HG03521 (cell line): ENCODE data around the gene CYGB.
"Not testable (repeated sequence)": the region's sequence is repeated elsewhere in the genome, so short reads cannot be mapped to it uniquely, and the experiment has no call there.

Experiments used
- ATAC-seq: cut with Tn5 transposase; IDR thresholded peaks from one replicate; pipeline ENCODE4 v1.9.1; 2021; ENCODE audit warnings: mild to moderate bottlenecking, moderate library complexity; ENCODE audit not compliant: unreplicated experiment

The CYGB gene

DNA sequence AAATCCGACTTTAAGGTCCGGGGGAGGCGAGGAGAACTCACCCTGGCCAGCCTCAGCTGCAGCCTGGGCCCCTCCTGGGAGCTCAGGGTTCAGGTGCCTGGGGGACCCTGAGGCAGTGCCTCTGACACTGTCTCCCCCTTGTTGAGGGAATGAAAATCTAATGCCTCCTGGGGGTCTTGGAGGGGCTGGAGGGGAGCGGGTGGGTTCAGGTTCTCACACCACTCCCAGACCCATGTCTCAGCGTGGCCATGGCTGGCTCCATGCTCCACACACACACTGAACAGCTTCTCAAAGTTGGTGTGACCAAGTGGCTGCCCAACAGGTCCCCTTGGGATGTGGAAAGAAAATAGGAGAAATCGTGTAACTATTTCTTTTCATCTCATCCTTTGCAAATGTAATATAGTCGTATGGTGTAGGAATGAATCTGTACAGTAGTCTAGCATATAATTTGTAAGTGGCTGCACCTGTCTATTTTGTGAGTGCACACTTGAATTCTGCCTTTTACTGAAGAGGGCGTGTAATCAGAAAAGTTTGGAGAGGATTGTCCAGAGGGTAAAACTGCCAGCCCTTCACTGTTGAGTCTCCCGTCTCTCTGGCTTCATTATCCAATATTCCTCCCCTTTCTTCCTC is 1.5 kb upstream of the CYGB start:
- ATAC-seq, result no peak

DNA sequence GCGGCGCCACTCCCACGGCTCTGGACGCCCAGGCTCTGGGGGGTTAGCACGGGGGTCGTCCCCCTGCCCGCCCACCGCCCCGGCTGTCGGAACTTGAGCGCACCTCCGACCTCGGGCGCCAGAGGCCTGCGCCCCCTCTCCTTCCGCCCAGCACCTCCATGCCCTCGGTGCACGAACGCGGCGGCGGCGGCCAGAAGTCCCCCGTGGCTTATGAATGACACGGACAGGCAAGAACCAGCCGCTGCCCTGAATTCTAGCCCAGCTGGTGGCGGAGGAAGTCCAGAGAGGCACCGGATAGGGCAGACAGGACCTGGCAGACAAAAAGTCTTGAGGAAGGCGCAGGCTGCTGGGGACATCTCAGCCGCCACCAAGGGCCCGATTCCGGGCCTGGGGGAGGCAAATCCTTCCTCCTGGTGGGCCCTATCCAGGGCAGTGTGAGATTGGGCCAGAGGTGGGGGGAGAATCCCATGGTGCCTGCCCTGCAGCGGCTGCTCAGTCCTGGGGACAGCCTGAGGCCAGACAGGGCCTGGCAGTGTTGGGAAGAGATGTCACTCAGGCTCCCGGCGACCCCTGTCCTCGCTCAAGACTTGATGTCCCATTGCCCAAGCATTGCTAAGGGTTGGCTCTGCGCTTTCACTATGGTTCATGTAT is 897 bp upstream of the CYGB start:
- ATAC-seq, result no peak

DNA sequence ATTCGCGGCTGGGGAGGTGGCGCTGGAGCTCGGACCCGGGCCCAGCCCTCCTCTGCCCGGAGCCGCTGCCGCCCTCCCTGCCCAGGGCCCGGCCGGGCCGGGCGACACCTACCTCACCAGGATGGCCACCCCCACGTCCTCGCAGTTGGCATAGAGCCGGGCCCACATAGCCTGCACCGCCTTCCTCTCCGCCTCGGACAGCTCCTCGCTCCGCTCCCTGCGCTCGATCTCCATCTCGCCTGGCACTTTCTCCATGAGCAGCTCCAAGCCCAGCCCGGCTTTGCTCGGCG is 276 bp downstream of the CYGB start:
- ATAC-seq, result no peak

DNA sequence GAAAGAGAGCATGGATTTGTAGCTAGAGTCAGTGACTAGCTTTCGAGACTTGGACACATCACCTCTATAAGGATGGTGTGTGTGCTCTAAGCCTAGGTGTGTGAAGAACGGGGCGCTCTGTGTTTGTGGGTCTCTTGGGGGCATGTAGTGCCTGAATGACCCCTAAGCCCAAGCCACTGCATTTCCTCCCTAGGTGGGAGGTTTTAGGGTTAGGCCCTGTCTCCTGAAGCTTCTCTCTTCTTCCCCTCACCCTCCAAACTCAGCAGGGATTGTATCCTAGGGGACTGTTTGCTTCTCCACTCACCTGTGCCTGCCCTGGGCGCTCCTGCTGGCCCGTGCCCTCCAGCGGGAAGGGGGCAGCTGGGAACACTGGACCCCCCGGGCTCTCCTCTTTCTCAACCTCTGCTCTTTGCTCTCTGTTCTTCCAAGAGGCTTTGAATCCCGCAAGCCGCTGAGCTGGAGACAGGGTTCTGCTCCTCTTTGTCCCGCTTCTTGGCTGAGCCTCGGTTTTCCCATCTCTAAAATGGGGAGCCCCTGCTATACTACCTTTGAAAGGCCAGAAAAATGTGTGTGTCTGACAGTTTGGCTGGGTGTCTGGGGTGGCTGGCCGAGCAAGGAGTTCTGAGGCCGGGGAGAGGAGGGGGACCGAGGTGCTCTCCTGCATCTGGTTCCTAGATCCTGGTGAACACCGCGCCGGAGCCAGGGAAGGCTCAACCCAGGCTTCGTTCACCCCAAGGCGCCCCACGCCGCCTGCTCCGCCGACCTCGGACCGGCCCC is 810 bp downstream of the CYGB start:
- no peak for ATAC-seq

DNA sequence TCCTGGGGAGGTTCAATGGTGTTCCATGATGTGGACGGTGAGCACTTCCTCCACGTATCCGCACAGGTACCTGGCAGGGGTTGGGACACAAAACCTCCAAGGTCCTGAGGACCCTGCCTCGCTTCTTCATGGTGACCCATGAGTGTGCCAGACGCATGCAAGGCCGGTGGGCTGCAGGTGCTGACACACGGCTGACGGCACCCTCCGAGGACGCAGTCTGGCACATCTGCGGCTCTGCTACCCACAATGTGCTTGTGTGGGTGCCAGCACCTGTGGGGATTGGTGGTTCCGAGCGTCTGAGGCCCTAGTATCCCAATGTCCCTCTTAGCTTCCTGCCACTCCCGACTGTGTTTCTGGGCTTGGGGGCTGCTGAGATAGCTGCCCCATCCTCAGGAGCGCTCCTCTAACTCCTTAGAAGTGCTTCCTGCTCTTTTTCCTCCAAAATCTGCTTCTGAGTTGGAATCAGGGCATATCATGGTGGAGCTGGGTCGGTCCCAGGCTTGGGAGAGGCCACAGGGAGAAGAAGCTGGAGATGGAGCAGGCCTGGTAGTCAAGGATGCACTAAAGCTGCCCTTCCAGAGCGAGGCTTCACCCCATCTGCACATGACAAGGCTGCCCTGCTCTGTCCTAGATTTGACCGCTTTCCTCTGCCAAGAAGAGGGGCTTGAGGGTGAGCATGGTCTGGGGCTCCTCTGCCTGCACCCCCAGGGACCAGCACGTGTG is 1.6 kb downstream of the CYGB start:
- ATAC-seq, result no peak

DNA sequence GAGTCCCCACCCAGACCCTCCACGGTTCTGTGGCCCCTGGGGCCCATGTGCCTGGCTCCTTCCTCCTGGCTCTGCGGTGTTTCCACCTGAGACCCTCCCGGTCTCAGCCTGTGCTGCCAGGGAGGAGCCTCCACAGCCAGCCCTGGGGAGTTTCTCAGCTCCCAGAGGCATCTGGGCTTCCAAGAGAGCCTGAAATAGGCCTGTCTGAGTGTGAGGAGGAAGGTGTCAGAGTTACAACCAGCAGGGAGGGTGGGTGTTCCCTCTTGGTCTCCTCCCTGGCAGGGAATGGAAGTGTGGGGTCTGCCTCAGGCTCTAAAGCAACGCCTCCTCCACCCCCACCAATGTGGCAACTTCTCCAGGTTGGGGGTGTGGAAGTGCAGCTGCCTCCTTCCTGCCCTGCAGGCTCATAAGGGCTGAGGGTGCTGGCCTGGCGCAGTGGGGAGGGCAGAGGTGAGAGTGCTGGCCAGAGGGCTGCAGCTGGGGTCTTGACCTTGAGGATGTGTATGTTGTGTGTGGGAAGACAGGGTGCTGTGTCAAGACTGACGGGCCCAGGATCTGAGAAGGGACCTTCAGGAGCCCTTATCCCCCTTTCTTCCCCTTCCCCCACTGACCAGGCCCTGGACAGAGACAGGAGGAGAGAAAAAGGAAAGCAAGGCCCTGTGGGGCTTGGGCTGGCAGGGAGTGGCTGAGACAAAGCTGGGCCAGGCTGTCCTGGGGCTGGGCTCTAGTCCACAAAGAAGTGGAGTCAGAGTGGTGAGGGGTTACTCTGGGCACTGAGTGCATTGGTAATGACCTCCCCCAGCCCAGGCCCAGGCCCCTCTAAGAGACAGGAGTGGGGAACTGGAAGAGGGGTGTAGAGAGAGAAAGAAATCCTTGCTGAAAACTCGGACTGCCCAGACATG is 2.4 kb downstream of the CYGB start:
- no peak for ATAC-seq

DNA sequence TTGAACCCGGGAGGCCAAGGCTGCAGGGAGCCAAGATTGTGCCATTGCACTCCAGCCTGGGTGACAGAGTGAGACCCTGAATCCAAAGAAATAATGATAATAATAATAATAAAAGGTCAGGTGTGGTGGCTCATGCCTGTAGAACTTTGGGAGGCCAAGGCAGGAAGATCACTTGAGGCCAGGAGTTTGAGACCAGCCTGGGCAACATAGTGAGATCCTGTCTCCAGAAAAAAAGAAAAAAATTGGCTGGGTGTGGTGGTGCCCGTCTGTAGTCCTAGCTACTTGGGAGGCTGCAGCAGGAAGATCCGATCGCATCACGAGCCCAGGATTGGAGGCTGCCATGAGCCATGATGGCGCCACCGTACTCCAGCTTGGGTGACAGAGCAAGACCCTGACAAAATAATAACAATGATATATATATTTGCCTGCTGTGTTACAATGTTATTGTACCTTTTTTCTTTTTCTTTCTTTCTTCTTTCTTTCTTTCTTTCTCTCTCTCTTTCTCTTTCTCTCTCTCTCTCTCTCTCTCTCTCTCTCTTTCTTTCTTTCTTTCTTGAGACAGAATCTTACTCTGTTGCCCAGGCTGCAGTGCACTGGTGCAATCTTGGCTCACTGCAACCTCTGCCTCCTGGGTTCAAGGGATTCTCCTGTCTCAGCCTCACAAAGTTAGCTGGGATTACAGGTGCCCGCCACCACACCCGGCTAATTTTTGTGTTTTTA is 3.7 kb downstream of the CYGB start:
- ATAC-seq, result not testable (repeated sequence)

DNA sequence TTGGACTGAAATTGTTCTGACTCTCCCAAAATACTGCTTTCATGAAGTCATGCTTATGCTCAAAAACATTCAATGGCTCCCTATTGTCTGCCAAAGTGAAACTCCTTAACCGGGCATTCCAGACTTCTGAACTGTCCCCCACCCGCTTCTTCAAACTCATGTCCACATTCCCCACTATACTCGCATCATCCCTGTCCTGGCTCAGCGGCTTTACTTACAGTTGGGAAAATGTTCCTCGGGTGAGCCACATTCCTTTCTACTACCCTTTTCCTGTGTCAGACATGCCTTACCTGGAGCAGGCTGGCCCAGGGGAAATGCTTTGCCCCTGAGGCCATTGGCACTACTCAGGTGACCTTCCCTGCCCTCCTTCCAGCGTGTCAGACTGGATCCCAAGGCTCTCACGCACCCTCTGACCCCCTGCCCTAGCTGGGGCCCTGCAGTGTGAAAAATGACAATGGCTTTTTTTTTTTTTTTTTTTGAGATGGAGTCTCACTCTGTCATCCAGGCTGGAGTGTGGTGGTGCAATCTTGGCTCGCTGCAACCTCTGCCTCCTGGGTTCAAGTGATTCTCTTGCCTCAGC is 5.3 kb downstream of the CYGB start:
- no peak for ATAC-seq

DNA sequence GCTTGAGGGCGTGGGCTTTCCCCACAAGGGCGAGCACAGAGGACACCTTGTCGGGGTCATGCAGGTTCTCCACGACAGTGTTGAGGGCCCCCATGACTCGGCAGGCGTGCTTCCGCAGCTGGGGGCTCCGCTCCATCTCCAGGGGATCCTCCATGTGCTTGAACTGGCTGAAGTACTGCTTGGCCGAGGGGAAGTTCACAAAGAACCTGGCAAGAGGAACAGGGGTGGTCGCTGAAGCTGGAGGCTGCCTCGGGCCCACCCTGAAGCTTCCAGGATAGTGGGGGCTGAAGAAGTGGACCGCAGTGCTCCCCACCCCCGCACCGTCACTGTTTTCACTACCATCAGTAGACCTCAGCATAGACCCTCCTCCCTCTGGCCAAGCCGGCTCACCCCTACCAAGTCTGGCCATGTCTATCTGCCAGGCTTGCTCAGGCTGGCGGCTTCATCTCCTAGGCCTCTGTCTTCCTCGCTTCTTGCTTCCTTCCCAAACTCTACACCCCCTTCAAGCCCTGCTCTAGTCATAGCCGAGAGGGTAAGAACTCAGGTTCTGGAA is 5.9 kb downstream of the CYGB start:
- no peak for ATAC-seq

DNA sequence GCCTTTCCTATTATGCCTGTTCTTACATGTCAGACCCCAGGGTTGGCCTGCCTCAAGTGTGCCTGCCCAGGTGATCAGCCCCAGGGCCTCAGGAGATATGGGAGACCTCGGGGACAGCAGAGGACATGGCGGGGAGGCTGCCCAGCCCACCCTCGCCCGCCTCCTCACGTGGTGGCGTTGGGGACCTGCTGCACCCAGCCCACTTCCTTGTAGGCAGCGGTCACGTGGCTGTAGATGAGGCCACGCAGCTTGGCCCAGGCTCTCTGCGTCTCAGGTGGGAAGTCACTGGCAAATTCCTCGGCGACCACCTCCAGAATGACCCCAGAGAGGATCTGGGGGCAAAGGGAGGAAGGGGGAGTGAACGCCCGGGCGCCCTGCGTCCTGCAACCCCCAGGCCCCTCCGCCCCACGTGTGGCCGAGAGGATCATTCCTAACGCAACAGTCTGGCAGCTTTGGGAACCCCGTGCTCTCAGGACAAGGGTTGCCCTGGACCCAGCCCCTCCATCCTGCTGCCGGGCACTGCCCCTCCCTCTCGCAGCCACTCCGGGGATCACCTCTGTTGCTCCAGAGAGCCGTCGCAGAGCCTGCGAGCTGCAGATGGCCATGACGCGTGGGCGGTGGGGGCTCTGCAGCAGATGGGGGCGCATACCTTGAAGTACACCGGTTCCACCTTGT is 6.6 kb downstream of the CYGB start:
- no peak for ATAC-seq

DNA sequence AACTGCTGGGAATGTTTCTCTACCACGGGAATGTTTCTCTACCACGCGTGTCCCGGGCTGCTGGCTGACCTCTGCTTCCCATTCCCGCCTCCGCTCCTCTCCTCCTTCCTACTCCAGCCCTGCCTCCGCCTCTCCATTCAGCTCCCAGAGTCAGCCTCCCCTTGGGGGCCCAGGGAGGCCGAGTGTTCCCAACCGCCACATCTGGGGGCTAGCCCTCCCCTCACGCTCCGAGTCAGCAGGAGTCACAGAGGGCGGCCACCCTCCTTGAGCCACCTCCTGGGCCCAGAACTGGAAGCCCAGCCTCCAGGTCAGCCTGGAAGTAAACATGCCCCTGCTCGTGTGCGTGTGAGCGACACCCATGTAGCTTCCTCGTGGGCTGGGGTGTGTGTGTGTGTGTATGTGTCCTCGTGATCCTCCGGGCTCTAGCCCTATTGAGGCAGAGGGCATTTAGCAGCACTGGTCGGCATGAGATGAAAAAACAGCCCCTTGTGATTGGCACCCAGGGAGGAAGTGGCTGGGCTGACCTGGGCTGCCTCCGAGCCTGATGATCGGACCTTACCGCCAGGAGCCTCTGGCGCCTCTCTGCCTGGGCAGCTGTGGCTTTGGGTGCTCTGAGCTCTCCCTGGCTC is 7.3 kb downstream of the CYGB start:
- ATAC-seq, result no peak

DNA sequence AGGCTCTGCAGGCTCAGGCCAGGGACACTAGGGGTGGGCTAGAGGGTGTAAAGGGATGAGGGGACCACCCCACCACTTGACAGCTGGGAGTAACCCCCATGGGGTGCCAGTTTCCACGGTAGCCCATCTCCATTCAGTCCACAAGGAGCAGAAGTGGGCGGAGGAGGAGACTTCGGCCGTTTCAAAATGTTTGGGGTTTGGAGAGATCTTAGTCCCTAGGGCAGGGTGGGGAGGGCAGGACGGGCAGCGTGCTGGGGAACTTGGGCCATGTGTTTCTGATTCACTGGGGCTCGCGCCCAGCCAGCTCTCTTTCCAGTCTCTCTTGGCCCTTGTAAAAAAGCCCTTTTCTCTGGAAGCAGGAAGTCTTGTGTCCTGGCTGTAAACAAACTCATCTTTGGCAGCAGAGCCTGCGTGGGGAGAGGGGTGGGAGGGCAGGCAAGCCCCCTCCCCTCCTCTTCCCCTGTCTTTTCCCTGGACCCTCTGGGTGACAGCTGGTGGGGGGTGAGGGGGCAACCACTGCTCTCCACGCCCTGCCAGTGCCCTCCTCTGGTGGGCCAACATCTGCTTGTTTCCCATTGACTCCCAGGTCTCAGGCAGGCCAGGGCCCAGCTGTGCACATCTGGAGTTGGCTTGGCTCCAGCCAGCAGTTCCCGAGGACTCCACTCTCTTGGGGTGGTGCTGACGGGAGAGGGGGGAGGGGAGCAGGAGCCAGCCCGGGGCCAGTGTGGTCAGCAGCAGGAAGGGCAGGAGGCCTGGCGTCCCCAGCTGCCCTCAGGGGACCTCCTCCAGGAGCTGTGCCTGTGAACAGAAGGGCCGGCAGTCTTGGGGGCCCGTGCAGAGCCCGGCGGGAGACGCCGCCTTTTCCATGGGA is 8.1 kb downstream of the CYGB start:
- ATAC-seq, result no peak

DNA sequence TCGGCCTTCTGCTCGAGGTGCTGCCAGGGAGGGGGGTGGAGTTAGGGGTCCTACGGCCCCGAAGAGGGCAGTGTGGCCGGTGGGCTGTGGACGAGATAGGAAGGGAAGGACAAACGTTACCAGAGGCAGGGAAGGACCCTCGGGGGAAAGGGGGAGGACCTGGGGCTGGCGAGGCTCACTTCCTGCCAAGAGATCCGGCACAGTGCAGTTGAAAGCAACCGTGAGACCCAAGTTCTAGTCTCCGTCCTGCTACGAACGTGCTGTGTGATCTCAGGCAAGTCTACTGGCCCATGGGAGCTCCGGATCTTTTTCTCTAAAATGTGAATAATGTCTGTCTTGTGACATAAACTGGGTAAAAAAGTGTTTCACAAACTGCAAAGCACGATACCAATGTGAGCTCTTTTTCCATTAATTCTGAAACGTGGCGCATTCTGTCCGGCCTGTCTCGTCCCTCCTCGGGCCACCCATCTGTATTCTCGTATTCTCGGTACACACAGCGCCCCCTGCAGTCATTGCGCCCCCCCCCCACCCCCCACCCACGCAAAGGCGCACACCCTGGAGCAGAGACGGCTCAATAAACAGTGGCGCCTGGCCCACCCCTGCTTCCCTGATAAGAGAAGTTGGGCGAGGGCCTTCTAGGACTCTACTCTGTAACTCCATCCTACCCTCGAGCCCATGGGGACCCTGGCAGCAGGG is 8.8 kb downstream of the CYGB start:
- ATAC-seq, result no peak

DNA sequence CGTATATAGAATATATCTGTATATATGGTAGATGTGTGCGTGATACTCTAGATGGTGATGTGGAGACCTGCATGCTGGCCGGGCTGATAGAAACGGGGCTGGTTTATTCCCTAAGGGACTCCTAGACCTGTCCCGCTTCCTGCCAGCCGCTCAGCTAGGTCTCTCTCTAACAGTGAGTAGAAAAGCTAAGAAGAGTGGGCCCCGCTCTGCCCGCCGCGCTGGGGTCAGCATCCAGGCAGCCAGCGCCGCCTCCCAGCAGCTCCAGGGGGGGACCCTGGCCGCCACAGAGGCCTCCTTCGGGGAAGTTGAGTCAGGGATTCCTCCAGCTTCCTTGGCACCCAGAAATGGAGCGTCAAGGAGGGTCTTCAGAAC is 9.4 kb downstream of the CYGB start:
- ATAC-seq, result no peak

DNA sequence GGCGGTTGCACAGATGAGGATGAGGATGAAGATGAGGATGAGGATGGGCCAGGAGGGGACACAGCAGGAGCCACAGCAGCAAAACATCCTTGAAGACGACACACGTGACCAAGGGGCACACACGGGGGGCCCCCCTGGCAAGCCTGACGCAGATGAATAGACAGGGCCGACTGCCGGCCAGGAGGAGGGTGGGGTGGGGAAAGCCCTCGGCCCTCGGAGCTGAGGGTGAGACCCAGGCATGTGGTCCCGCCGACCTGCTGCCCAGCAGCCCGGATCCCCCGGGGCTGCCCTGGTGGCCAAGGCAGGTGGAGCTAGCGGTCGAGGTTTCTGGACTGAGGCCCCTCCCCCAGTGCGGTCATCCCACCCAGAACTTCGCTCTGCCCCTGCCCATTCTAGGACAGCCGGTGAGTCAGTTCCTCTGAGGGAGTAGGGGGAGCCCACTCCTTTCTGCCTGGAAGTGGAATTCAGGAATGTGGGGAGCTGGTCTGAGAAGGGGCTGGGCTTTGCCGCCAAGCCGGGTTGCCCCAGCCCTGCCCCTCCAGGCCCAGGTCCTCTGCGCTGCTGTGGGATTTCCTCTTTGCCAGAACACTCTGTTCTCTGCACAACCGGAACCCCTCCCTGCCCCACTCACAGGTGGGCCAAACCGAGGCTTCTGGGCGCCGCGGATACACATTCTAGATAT is 9.9 kb downstream of the CYGB start:
- no peak for ATAC-seq

DNA sequence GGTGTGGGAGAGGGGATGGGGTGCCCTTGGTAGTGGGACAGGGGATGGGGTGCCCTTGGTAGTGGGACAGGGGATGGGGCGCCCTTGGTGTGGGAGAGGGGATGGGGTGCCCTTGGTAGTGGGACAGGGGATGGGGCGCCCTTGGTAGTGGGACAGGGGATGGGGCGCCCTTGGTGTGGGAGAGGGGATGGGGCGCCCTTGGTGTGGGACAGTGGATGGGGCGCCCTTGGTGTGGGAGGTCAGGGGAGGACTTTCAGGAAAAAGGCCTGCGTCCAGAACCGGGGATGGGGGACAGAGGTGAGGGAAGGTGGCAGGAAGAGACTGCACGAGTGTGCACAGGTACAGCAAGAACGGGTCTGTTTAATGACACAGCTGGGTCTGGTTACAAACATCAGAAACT is 10.5 kb downstream of the CYGB start:
- ATAC-seq, result not testable (repeated sequence)

DNA sequence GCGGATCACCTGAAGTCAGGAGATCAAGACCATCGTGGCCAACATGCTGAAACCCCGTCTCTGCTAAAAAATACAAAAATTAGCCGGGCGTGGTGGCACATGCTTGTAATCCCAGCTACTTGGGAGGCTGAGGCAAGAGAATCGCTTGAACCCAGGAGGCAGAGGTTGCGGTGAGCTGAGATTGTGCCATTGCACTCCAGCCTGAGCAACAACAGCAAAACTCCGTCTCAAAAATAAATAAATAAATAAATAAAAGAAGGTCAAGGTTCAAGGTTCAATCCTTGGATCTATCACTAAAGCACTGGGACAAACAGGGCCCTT is 12.0 kb downstream of the CYGB start:
- ATAC-seq, result not testable (repeated sequence)
